Colon (tissue), 2 donors: ENCODE results near the gene CCDC9.
"Not testable (repeated sequence)": the region's sequence is repeated elsewhere in the genome, so short reads cannot be mapped to it uniquely, and the experiment has no call there.

Source experiments
- FAIRE-seq: peaks from 2 replicates; lab custom pipeline; 2012; peaks lifted over from hg19 to GRCh38; lab: Jason Lieb, UNC
- donor health status: control.
- donor health status: control.

CCDC9 gene

DNA sequence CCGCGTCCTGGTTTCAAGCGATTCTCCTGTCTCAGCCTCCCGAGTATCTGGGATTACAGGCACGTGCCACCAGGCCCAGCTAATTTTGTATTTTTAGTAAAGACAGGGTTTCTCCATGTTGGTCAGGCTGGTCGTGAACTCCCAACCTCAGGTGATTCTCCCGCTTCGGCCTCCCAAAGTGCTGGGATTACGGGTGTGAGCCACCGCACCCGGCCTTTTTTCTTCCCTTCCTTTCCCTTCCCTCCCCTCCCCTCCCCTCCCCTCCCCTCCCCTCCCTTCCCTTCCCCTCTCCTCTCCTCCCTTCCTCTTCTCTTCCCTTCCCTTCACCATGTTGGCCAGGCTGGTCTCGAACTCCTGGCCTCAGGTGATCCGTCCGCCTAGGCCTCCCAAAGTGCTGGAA is 44.5 kb downstream of the CCDC9 start:
- not testable (repeated sequence) for FAIRE-seq

DNA sequence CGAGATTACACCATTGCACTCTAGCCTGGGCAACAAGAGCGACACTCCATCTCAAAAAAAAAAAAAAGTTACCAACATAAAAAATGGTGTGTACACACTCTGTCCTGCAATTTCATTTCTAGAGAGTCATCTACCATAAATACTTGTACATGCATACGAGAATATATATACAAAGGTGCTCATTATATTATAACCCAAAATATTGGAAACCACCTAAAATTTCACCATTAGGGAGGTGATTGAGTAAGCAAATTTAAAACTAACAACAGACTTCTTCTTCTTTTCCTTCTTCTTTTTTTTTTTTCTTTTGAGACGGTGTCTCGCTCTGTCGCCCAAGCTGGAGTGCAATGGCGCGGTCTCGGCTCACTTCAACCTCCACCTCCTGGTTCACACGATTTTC is 45.9 kb downstream of the CCDC9 start:
- FAIRE-seq, result no peak

DNA sequence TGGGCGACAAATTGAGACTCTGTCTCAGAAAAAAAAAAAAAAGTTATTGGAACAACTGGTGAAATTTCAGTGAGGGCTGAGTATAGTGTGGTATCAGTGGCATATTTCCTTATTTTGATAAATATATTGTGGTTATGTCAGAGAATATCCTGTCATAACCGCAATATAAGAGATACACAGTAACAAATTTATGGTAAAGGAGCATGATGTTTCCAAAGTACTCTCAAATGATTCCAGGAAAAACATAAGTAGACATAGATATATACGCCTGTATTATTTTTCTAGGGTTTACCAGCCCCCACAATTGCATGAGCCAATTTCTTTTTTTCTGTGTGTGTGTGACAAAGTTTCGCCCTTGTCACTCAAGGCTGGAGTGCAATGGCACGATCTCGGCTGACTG is 47.6 kb downstream of the CCDC9 start:
- FAIRE-seq, result no peak

DNA sequence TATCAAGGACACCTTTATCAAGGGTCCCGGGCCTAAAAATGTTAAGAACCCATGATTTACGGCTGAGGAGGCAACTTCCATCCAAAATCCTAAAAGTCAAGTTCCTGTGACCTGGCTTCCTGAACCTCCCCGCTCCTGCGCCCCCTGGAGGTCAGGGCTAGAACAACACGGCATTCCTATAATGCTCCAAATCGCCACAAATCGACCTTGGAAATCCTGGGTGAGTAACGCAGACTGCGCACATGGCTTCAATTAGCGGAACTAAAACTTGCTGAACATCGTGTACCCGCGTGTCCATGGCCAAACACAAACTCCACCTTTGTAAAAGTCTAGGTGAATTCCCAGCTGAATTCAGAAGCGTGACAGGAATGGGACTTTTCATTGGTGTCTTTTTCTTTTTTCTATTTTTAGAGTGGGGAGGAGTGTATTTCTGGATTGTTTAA is 49.0 kb downstream of the CCDC9 start:
- no peak for FAIRE-seq

DNA sequence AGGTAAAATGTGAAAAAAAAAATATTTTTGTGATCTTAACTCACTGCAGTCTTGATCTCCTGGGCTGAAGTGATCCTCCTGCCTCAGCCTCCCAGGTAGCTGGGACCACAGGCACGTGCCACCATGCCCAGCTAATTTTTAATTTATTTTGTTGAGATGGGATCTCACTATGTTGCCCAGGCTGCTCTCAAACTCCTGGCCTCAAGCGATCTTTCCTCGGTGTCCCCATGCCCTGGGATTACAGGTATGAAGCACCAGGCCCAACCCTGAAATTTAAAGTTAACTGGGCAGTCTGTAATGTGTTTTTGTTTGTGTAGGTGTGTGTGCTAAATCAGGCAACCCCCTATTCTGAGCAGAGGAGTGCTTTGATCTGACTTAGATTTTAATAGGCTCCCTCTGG is 50.0 kb downstream of the CCDC9 start:
- FAIRE-seq, result no peak

DNA sequence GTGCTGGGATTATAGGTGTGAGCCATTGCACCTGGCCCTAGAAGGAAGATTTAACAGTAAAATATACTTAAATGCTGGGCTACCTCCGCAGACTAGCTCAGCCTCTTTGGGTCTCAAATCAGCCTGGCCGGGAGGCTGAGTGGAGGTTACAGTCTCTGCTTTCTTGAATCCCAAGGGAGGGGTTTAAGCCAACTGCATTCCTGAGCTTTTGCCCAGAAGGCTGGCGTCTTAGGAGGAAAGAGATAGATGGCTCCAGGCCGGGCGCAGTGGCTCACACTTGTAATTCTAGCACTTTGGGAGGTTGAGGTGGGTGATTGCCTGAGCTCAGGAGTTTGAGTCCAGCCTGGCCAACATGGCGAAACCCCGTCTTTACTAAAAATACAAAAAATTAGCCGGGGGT is 52.7 kb downstream of the CCDC9 start:
- no peak for FAIRE-seq

DNA sequence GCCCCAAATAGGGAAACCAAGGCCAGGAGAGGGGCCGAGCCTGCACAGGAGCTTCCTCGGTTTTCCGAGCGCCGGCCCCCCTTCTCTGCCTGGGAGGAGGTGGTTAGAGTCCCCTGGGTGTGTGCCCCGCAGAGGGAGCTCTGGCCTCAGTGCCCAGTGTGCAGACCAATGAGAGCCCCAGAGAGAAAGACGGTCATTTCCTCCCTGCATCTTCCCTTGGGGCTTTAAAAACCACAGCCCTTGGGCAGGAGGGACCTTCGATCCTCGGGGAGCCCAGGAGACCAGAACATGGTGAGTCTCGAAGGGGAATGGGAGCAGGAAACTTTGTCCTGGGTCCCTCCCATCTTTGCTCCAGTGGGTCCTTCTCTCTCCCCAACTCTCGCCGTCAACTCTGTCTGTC is 53.3 kb downstream of the CCDC9 start, which contains the start of gene C5AR1:
C5AR1 (plus strand) TSS at position 254 of the 400 bp plus-strand sequence; CDS start at position 289, 35 bp downstream.
- no peak for FAIRE-seq

DNA sequence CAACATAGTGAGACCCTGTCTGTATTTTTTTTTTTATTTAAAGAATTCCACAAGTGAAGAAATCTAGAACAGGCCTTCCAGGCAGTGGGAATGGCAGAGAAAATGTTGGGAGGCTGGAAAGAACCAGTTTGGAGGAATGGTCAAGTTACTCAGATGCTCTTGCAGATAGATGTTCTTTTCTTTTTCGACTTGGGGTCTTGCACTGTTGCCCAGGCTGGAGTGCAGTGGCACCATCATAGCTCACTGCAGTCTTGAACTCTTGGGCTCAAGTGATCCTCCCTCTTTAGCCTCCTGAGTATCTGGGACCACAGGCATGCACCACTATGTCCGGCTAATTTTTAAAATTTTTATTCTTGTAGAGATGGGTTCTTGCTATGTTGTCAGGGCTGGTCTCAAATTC is 54.0 kb downstream of the CCDC9 start:
- no peak for FAIRE-seq

DNA sequence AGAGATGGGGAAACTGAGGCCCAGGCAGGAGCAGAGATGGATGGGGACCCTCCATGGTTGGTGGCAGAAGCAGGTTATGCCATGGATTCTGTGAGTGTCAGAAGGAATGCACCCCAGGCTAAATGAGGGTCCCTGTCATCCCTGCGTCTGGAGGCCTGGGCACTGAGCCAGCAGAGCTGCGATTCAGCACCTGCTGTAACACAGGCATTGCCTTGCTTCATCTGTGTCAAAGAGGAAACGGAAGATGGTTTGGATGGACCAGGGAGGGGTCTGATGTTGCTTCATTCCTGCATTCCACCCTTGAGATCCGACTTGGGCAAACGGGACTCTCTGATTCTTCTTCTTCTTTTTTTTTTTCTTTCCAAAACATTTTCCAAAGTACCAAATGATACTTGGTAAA is 54.5 kb downstream of the CCDC9 start:
- FAIRE-seq, result no peak

DNA sequence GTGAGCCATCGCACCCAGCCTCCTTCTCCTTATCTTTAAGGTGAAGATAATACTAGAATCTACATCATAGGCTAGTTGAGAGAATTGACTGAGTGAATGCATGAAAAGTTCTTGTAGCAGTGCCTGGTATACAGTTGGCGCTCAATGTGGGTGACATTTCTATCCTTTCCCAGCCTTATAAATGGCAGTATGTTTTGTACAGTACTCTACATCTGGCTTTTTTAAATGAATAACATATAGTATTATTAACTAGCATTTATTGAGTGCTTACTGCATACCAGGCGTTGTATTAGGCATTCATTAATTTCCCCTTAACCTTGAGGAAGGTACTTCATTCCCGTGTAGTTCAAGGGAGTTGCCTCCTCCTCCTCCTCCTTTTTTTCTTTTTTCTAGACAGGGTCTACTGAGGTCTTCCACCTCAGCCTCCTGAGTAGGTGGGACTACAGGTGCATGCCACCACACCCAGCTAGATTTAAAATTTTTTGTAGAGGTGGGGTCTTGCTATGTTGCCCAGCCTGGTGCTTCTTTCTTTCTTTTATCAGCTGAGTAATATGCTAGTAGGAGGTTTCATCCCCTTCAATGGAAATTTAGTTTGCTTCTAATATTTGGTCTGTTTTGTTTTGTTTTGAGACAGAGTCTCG is 56.2 kb downstream of the CCDC9 start:
- FAIRE-seq, result no peak

DNA sequence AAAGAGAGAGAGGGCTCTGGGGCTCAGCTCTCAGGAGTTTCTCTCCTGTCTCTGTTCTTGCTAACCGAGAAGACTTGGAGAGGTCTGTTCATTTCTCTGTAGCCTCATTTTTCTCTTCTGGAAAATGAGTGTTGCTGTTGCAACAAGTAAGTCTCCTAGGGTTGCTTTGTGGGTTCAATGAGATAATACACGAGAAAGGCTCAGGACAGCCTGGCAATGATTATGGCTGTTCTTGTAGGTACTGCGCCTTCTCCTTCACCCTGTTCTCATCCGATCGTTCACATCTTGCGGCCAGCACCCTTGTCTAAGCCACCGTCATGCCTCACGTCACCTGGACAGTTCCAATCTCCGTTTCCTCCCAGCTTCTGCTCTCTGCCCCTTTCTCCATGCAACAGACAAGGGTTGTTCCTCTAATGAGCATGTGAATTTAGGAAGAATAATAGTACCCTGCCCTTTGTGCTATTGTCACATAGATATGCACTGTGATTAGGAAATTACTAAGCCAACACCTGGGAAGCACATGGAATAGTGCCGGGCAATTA is 57.5 kb downstream of the CCDC9 start:
- no peak for FAIRE-seq

DNA sequence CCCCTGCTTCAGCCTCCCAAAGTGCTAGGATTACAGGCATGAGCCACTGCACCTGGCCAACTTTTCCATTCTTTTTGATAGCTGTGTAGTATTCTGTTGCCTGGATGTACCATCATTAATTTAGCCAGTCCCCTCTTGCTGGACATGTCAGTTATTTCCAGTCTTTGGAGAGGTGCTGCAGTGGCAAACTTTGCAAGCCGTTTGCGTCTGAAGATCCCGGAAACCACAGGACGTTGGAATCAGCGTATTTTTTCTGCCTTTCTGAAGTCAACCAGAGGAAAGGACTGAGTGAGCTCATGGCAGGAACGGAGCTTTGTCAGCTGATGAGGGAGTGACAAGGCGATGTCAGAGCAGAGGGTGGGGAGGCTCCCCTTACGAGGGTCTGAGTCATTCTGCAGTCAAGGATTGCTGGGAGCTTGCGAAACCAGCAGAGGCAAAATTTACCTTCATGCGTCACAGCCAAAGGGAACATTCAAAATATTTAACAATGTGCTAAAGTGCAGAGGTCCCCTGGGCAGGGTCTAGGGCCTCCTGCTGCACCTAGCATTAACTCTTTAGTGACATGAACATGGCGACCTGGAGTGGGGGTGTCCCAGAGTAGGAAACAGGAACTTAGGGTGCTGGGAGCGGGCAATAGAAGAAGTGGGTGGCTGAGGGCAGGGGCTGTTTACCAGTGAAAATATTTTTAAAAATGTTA is 58.9 kb downstream of the CCDC9 start:
- FAIRE-seq, result no peak

DNA sequence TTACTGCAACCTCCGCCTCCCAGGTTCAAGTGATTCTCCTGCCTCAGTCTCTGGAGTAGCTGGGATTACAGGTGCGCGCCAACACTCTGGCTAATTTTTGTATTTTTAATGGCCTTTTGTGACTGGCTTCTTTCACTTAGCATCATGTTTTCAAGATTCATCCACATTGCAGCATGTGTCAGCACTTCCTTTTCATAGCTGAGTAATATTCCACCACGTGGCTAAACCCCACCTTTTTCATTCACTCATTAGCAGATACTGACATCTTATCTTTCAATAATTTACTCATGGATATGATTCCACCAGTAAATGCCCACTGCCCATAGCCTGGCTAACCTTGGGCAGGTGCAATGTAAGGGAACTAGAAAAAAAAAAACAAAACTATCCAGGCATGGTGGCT is 60.2 kb downstream of the CCDC9 start:
- no peak for FAIRE-seq

DNA sequence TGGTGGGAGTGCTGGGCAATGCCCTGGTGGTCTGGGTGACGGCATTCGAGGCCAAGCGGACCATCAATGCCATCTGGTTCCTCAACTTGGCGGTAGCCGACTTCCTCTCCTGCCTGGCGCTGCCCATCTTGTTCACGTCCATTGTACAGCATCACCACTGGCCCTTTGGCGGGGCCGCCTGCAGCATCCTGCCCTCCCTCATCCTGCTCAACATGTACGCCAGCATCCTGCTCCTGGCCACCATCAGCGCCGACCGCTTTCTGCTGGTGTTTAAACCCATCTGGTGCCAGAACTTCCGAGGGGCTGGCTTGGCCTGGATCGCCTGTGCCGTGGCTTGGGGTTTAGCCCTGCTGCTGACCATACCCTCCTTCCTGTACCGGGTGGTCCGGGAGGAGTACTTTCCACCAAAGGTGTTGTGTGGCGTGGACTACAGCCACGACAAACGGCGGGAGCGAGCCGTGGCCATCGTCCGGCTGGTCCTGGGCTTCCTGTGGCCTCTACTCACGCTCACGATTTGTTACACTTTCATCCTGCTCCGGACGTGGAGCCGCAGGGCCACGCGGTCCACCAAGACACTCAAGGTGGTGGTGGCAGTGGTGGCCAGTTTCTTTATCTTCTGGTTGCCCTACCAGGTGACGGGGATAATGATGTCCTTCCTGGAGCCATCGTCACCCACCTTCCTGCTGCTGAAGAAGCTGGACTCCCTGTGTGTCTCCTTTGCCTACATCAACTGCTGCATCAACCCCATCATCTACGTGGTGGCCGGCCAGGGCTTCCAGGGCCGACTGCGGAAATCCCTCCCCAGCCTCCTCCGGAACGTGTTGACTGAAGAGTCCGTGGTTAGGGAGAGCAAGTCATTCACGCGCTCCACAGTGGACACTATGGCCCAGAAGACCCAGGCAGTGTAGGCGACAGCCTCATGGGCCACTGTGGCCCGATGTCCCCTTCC is 63.9 kb downstream of the CCDC9 start:
- no peak for FAIRE-seq
